Stomach (tissue), 4 donors: ENCODE data around the gene ARHGAP40.

Experiments used
- EP300 ChIP-seq: sonication (generic); formaldehyde crosslinking; IDR thresholded peaks from one replicate; pipeline ENCODE4 v1.6.1; 2017; ENCODE audit warnings: antibody characterized with exemption
- POLR2A ChIP-seq, 4 donors: fragments of 450-650 bp; IDR thresholded peaks; one replicate each; pipeline ENCODE4 v1.6.1; 2016; ENCODE audit warnings: antibody characterized with exemption in 4 of 4, control low read depth in 2 of 4, mild to moderate bottlenecking in 1 of 4, moderate library complexity in 1 of 4
- TF ChIP-seq, protein P1 (sequence below), 7 experiments: fragments of 450-650 bp in 4 of 7; fragments of 200-600 bp in 3 of 7; sonication (generic) in 3 of 7; IDR thresholded peaks; one replicate each; pipeline ENCODE4 v1.5.1; 2016 to 2019; ENCODE audit warnings: antibody characterized with exemption in 7 of 7, control low read depth in 2 of 7, mild to moderate bottlenecking in 1 of 7

DNA sequence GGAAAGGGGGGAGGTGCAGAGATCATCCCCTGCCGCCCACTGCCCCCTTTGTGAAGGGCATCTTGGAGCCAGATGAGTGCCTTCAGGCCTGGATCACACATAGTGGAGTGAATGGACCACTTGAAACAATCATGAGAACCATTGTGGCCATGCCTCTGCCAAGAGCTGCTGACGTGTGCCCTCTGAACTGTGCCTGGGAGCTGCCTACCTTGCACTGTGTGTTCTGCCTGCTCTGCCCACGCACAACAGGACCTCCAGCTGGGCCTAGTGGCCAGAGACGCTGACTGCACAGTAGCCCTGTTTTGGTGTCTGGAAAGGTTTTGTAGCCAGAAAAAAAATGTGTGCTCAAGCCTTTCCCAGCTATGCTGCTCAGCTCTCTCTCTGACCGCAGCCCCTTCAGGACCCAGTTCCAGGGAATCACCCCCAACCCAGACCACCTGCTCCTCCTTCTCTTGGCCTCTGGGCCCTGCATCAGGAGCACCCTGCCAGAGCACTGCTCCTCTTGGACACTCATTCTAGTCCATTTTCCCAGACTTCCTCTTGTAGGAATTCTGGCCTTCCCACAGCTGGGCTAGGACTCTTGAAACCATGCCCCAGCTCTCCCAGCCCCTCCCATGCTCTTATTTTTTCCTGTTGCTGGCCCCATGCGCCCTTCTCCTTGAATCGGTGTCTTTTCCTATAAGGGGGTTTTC, 22.2 kb upstream of the ARHGAP40 start:
- TF ChIP-seq, protein P1, sequence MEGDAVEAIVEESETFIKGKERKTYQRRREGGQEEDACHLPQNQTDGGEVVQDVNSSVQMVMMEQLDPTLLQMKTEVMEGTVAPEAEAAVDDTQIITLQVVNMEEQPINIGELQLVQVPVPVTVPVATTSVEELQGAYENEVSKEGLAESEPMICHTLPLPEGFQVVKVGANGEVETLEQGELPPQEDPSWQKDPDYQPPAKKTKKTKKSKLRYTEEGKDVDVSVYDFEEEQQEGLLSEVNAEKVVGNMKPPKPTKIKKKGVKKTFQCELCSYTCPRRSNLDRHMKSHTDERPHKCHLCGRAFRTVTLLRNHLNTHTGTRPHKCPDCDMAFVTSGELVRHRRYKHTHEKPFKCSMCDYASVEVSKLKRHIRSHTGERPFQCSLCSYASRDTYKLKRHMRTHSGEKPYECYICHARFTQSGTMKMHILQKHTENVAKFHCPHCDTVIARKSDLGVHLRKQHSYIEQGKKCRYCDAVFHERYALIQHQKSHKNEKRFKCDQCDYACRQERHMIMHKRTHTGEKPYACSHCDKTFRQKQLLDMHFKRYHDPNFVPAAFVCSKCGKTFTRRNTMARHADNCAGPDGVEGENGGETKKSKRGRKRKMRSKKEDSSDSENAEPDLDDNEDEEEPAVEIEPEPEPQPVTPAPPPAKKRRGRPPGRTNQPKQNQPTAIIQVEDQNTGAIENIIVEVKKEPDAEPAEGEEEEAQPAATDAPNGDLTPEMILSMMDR (IDR thresholded peaks at IDR 0.05): no peak
- TF ChIP-seq EP300 (no peak), POLR2A (IDR thresholded peaks at IDR 0.05) (no peak)
